ENCODE data around the gene ZNF747. TPM values are rescaled to one million over a fixed set of nuclear protein-coding genes. Genes with fewer than 3 reads are reported as not detected.
A peak's percentile ranks its signal among the peaks of the same experiment; 100 is the strongest.

ZNF747 gene
- total and polyA plus RNA-seq, 10 of the 15 experiments (the other 5 are each of a cell fraction or from before 2014, with no cell fraction given) = 1.0 to 13.0 (median 7.2) TPM

DNA sequence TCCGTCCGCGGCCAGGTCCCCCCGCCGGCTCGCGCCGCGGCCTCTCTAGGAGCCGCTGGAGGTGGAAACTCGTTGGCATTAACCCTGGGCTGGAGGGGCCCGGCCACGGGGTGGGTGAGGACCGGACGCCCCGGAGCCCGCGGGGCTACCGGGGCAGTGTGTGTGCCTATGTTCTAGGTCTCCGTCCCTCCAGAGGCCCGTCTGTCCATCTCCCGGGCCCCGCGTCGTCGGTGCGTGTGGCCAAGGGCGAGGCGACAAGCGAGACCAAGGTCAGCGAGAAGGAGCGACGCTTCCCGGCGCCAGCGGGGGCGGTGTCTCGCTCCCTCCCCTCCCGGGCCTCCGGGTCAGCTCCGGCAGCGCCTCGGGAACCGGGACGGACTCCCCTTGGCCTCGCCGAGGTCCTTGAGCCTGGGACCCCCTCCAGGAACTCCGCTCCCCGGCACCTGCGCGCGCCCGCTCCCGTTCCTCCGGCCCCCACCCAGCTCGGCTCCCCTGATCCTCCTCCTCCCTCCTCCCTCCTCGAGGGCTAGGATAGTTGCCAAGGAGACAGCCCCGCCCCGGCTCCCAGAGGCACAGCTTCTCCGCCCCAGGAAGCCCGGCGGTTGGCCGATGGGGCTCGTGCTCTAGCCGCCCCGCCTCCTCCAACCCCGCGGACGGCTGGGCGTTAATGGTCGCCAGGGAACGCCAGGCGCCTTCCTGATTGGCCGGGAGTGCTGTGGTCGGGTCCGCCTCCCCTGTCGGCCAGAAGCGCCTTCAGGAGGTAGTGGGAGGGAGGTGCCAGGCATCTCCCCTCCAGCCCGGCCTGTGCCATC is 7.6 kb downstream of the ZNF747 start (continued):
- peak; percentile 63 for TF ChIP-seq SIX5 (IDR thresholded peaks at IDR 0.05; ENCODE audit: low read depth, low read length, severe bottlenecking)
- TF ChIP-seq PML (IDR thresholded peaks at IDR 0.05; ENCODE audit: low read length) = no peak
- TF ChIP-seq SP1 (IDR thresholded peaks at IDR 0.05; ENCODE audit: low read depth, low read length) = peak; percentile 63
- TF ChIP-seq BCL11A (IDR thresholded peaks at IDR 0.05; ENCODE audit: low read depth, low read length) = no peak
- no peak for TF ChIP-seq KLF5 (IDR thresholded peaks at IDR 0.05; ENCODE audit: partially characterized antibody)
- TF ChIP-seq, protein P1, sequence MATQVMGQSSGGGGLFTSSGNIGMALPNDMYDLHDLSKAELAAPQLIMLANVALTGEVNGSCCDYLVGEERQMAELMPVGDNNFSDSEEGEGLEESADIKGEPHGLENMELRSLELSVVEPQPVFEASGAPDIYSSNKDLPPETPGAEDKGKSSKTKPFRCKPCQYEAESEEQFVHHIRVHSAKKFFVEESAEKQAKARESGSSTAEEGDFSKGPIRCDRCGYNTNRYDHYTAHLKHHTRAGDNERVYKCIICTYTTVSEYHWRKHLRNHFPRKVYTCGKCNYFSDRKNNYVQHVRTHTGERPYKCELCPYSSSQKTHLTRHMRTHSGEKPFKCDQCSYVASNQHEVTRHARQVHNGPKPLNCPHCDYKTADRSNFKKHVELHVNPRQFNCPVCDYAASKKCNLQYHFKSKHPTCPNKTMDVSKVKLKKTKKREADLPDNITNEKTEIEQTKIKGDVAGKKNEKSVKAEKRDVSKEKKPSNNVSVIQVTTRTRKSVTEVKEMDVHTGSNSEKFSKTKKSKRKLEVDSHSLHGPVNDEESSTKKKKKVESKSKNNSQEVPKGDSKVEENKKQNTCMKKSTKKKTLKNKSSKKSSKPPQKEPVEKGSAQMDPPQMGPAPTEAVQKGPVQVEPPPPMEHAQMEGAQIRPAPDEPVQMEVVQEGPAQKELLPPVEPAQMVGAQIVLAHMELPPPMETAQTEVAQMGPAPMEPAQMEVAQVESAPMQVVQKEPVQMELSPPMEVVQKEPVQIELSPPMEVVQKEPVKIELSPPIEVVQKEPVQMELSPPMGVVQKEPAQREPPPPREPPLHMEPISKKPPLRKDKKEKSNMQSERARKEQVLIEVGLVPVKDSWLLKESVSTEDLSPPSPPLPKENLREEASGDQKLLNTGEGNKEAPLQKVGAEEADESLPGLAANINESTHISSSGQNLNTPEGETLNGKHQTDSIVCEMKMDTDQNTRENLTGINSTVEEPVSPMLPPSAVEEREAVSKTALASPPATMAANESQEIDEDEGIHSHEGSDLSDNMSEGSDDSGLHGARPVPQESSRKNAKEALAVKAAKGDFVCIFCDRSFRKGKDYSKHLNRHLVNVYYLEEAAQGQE (IDR thresholded peaks at IDR 0.05; ENCODE audit: low read depth, low read length) = 0 out of 2 replicates have a peak, but pooled peaks have one; percentile 28
- TF ChIP-seq SUZ12 (IDR thresholded peaks at IDR 0.05; ENCODE audit: unreplicated experiment) = no peak
- peak; percentile 86 for TF ChIP-seq TARDBP (IDR thresholded peaks at IDR 0.05; ENCODE audit: borderline replicate concordance)
- peak; percentile 65 for TF ChIP-seq CHD2 (IDR thresholded peaks at IDR 0.05; ENCODE audit: borderline replicate concordance, low read depth, low read length)
- no peak for TF ChIP-seq CBX3 (IDR thresholded peaks at IDR 0.05; ENCODE audit: borderline replicate concordance, low read depth)
- 0 out of 2 replicates have a peak, but pooled peaks have one; percentile 4 for TF ChIP-seq TCF12 (IDR thresholded peaks at IDR 0.05; ENCODE audit: low read depth, low read length)
- peak; percentile 81 for TF ChIP-seq IKZF1 (conservative IDR thresholded peaks at IDR 0.05)
- no peak for TF ChIP-seq CREB1 (IDR thresholded peaks at IDR 0.05; ENCODE audit: low read depth)
- TF ChIP-seq NFYA (IDR thresholded peaks at IDR 0.05; ENCODE audit: borderline replicate concordance, low read depth, low read length) = no peak
- no peak for TF ChIP-seq RBBP5 (conservative IDR thresholded peaks at IDR 0.05)
- TF ChIP-seq ZNF622 (IDR thresholded peaks at IDR 0.05) = no peak
- peak; percentile 68; the same call in 1 of the 2 replicates for TF ChIP-seq POLR2AphosphoS2 (IDR thresholded peaks at IDR 0.05; ENCODE audit: low read depth, low read length)
- TF ChIP-seq, protein P2, sequence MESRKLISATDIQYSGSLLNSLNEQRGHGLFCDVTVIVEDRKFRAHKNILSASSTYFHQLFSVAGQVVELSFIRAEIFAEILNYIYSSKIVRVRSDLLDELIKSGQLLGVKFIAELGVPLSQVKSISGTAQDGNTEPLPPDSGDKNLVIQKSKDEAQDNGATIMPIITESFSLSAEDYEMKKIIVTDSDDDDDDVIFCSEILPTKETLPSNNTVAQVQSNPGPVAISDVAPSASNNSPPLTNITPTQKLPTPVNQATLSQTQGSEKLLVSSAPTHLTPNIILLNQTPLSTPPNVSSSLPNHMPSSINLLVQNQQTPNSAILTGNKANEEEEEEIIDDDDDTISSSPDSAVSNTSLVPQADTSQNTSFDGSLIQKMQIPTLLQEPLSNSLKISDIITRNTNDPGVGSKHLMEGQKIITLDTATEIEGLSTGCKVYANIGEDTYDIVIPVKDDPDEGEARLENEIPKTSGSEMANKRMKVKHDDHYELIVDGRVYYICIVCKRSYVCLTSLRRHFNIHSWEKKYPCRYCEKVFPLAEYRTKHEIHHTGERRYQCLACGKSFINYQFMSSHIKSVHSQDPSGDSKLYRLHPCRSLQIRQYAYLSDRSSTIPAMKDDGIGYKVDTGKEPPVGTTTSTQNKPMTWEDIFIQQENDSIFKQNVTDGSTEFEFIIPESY (IDR thresholded peaks at IDR 0.05) = no peak
- peak; percentile 72 for TF ChIP-seq NBN (IDR thresholded peaks at IDR 0.05)
- TF ChIP-seq, protein P3, sequence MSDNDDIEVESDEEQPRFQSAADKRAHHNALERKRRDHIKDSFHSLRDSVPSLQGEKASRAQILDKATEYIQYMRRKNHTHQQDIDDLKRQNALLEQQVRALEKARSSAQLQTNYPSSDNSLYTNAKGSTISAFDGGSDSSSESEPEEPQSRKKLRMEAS (IDR thresholded peaks at IDR 0.05; ENCODE audit: low read depth, low read length) = peak; percentile 33; the same call in 1 of the 2 replicates
- no peak for TF ChIP-seq GABPA (IDR thresholded peaks at IDR 0.05; ENCODE audit: low read depth)
- TF ChIP-seq CHD4 (IDR thresholded peaks at IDR 0.05) = no peak
- TF ChIP-seq BHLHE40 (IDR thresholded peaks at IDR 0.05; ENCODE audit: borderline replicate concordance in 1 of 2, low read depth in 2 of 2, low read length in 1 of 2) = peak; percentile 86 to 93
- peak; percentile 54; the same call in 1 of the 2 replicates for TF ChIP-seq BACH1 (IDR thresholded peaks at IDR 0.05; ENCODE audit: borderline replicate concordance)
- peak; percentile 35; the same call in 1 of the 2 replicates for TF ChIP-seq SMARCA5 (IDR thresholded peaks at IDR 0.05)
- peak; percentile 46 for TF ChIP-seq MEF2B (IDR thresholded peaks at IDR 0.05; ENCODE audit: partially characterized antibody, poor library complexity, severe bottlenecking)
- peak; percentile 16; the same call in 1 of the 3 replicates for TF ChIP-seq POU2F2 (IDR thresholded peaks at IDR 0.05; ENCODE audit: borderline replicate concordance, low read depth, low read length)
- no peak for TF ChIP-seq PAX8 (IDR thresholded peaks at IDR 0.05)
